BJ (cell line): Measurements from ENCODE around the gene SLC2A13. TPM values are rescaled to one million over a fixed set of nuclear protein-coding genes. Genes with fewer than 3 reads are reported as not detected.

Experiments
- CTCF ChIA-PET: fragments of 350-600 bp; formaldehyde crosslinking; extraction: SDS; loops from one replicate; lab custom pipeline; 2021; ENCODE audit warnings: antibody characterized with exemption, inconsistent platforms; lab: Yijun Ruan, JAX
- POLR2A ChIA-PET: fragments of 300-600 bp; sonication (Branson Sonifier 250); formaldehyde crosslinking; extraction: SDS; loops from one replicate; lab custom pipeline; 2021; ENCODE audit warnings: antibody characterized with exemption; lab: Charles Lee
- DNase-seq: peaks from one replicate; pipeline ENCODE4 v3.0.0-alpha.2; 2011; ENCODE audit warnings: low read depth
- H3K27me3 ChIP-seq: 2 replicates; pipeline ENCODE4 v1.6.0; 2011; ENCODE audit warnings: low read length; ENCODE audit not compliant: control insufficient read depth, insufficient read depth
- H3K36me3 ChIP-seq: 2 replicates; pipeline ENCODE4 v1.5.1; 2011; ENCODE audit warnings: low read length; ENCODE audit not compliant: control insufficient read depth, insufficient read depth
- H3K4me3 ChIP-seq: 2 replicates; pipeline ENCODE4 v1.5.1; 2011; ENCODE audit warnings: low read depth, mild to moderate bottlenecking, control low read depth, low read length
- CTCF ChIP-seq: IDR thresholded peaks from 2 replicates; pipeline ENCODE4 v1.5.1; 2011; ENCODE audit warnings: low read depth, mild to moderate bottlenecking, control low read depth, inconsistent platforms, low read length, moderate library complexity; ENCODE audit not compliant: insufficient read depth
- polyA plus RNA-seq: library from polyadenylated mRNA; depleted of rRNA; stranded (reverse); fragments of >200 nt; gene quantifications from 2 replicates; pipeline ENCODE4 v1.2.3, GENCODE V29; 2011

Gene SLC2A13
- polyA plus RNA-seq, 1 experiment, result 1.2 TPM

- Histone ChIP-seq H3K4me3 (no peak overlapping the region), H3K27me3 (no peaks in the 10 kb centered on the region), H3K36me3 (no peaks in the 10 kb centered on the region)
- POLR2A ChIA-PET, result no interaction called here
- CTCF ChIA-PET, result interaction anchor here (0.9 to 5.1 kb wide), 5 partner anchors 11 to 234 kb away, joined by 3 to 52 read pairs (median 3); no protein-coding TSS in a partner anchor
- DNase-seq, result no peak
- TF ChIP-seq CTCF, result no peak
Observed at GRCh38 chr12:39993268-39993667, 112.6 kb downstream of the SLC2A13 start.

- no peak overlapping the region for H3K4me3 ChIP-seq
- ChIA-PET POLR2A (no interaction called here), CTCF (interaction anchor here (0.6 to 5.1 kb wide), 23 partner anchors 14 to 570 kb away, joined by 3 to 52 read pairs (median 4); no protein-coding TSS in a partner anchor)
- DNase-seq, result no peak
- no peaks in the 10 kb centered on the region for H3K27me3 ChIP-seq
- H3K36me3 ChIP-seq, result no peaks in the 10 kb centered on the region
- peak; percentile 88 for TF ChIP-seq CTCF
Observed at GRCh38 chr12:39990122-39991101, 115.5 kb downstream of the SLC2A13 start.

GRCh38 chr12:39989501-39989900 is 116.4 kb downstream of the SLC2A13 start:
- no peaks in the 10 kb centered on the region for H3K36me3 ChIP-seq
- no peak for DNase-seq
- ChIA-PET POLR2A (no interaction called here), CTCF (interaction anchor here (0.7 to 5.1 kb wide), 3 partner anchors 25 to 234 kb away, joined by 3 to 52 read pairs (median 5); no protein-coding TSS in a partner anchor)
- no peak for TF ChIP-seq CTCF
- H3K4me3 ChIP-seq, result no peak overlapping the region
- H3K27me3 ChIP-seq, result no peaks in the 10 kb centered on the region

- DNase-seq, result no peak
- no peaks in the 10 kb centered on the region for H3K36me3 ChIP-seq
- ChIA-PET POLR2A (no interaction called here), CTCF (no interaction called here)
- no peak for TF ChIP-seq CTCF
- H3K27me3 ChIP-seq, result no peaks in the 10 kb centered on the region
- no peak overlapping the region for H3K4me3 ChIP-seq
Observed at GRCh38 chr12:39988574-39988973, 117.3 kb downstream of the SLC2A13 start.

- ChIA-PET POLR2A (no interaction called here), CTCF (interaction anchor here (0.6 to 1.5 kb wide), 2 partner anchors 24 to 221 kb away, joined by 3 to 6 read pairs; no protein-coding TSS in a partner anchor)
- H3K36me3 ChIP-seq, result no peaks in the 10 kb centered on the region
- no peak for TF ChIP-seq CTCF
- no peaks in the 10 kb centered on the region for H3K27me3 ChIP-seq
- DNase-seq, result no peak
- H3K4me3 ChIP-seq, result no peak overlapping the region
Observed at GRCh38 chr12:39986674-39987073, 119.2 kb downstream of the SLC2A13 start.
